Measurements from ENCODE around the gene FGFBP2.

FGFBP2 gene

GRCh38 chr4:15956179-15956850 is 6.7 kb downstream of the FGFBP2 start:
- H3K4me3 ChIP-seq, result no peak overlapping the region
- no peak overlapping the region for H3K27ac ChIP-seq
- DNase-seq (ENCODE audit: low spot score), result no peak
- peak; percentile 86 for TF ChIP-seq CTCF (IDR thresholded peaks at IDR 0.05)

GRCh38 chr4:15955670-15956069 is 7.3 kb downstream of the FGFBP2 start:
- H3K27ac ChIP-seq, result no peak overlapping the region
- H3K4me3 ChIP-seq, result no peak overlapping the region
- TF ChIP-seq CTCF (IDR thresholded peaks at IDR 0.05), result no peak
- no peak for DNase-seq (ENCODE audit: low spot score)

GRCh38 chr4:15953625-15954024 is 9.3 kb downstream of the FGFBP2 start:
- no peak overlapping the region for H3K27ac ChIP-seq
- H3K4me3 ChIP-seq, result no peak overlapping the region
- TF ChIP-seq CTCF (IDR thresholded peaks at IDR 0.05), result no peak
- no peak for DNase-seq (ENCODE audit: low spot score)

- Histone ChIP-seq H3K27ac (no peak overlapping the region), H3K4me3 (no peak overlapping the region)
- no peak for DNase-seq (ENCODE audit: low spot score)
- no peak for TF ChIP-seq CTCF (IDR thresholded peaks at IDR 0.05)
These were observed 11.2 kb downstream of the FGFBP2 start for GRCh38 chr4:15951781-15952180.

GRCh38 chr4:15948826-15949225 is 14.1 kb downstream of the FGFBP2 start:
- Histone ChIP-seq H3K4me3 (no peak overlapping the region), H3K27ac (no peak overlapping the region)
- TF ChIP-seq CTCF (IDR thresholded peaks at IDR 0.05), result no peak
- DNase-seq (ENCODE audit: low spot score), result no peak

GRCh38 chr4:15947684-15948083 is 15.3 kb downstream of the FGFBP2 start:
- no peak for DNase-seq (ENCODE audit: low spot score)
- Histone ChIP-seq H3K4me3 (no peak overlapping the region), H3K27ac (no peak overlapping the region)
- TF ChIP-seq CTCF (IDR thresholded peaks at IDR 0.05), result no peak

GRCh38 chr4:15945516-15945915 is 17.5 kb downstream of the FGFBP2 start:
- no peak for DNase-seq (ENCODE audit: low spot score)
- Histone ChIP-seq H3K4me3 (no peak overlapping the region), H3K27ac (no peak overlapping the region)
- no peak for TF ChIP-seq CTCF (IDR thresholded peaks at IDR 0.05)

All from coronary artery (tissue), 2 donors.